OCI-LY7 (cell line): ENCODE data around the gene MVB12B.

Experiments used
- EZH2phosphoT487 ChIP-seq: fragments of 200-600 bp; sonication (generic); IDR thresholded peaks from 2 replicates; pipeline ENCODE4 v1.6.1; 2018; ENCODE audit warnings: low read depth, borderline replicate concordance, mild to moderate bottlenecking, mixed run types, antibody characterized with exemption, low read length, moderate library complexity, mixed read lengths
- TF ChIP-seq, protein P1 (sequence below): fragments of 200-600 bp; sonication (generic); conservative IDR thresholded peaks from 2 replicates; pipeline ENCODE4 v1.5.1; 2014; ENCODE audit warnings: mild to moderate bottlenecking, antibody characterized with exemption, low read length, moderate library complexity, mixed read lengths

DNA sequence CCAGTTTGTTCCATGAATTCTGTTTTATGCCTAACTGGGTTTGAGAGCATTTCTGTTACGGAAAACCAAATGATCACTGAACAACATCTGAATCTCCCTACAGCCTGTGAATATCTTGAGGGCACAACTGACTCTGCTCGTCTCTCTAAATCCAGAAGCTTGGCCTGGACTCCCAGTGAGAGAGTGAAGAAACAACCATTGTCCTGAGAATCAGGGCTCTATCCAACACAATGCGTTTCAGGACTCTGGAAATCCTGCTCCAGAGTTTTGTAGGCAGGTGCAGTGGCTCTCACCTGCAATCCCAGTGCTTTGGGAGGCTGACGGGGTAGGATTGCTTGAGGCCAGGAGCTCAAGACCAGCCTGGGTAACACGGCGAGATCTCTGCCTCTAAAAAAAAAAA, 7.8 kb upstream of the MVB12B start:
- TF ChIP-seq, protein P1, sequence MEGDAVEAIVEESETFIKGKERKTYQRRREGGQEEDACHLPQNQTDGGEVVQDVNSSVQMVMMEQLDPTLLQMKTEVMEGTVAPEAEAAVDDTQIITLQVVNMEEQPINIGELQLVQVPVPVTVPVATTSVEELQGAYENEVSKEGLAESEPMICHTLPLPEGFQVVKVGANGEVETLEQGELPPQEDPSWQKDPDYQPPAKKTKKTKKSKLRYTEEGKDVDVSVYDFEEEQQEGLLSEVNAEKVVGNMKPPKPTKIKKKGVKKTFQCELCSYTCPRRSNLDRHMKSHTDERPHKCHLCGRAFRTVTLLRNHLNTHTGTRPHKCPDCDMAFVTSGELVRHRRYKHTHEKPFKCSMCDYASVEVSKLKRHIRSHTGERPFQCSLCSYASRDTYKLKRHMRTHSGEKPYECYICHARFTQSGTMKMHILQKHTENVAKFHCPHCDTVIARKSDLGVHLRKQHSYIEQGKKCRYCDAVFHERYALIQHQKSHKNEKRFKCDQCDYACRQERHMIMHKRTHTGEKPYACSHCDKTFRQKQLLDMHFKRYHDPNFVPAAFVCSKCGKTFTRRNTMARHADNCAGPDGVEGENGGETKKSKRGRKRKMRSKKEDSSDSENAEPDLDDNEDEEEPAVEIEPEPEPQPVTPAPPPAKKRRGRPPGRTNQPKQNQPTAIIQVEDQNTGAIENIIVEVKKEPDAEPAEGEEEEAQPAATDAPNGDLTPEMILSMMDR = no peak
- no peak for TF ChIP-seq EZH2phosphoT487
